HG03571 (cell line): ENCODE measurements around the gene LSM8.
"Not testable (repeated sequence)": the region's sequence is repeated elsewhere in the genome, so short reads cannot be mapped to it uniquely, and the experiment has no call there.

Experiments used
- ATAC-seq: cut with Tn5 transposase; IDR thresholded peaks from one replicate; pipeline ENCODE4 v1.9.1; 2021; ENCODE audit not compliant: unreplicated experiment

The LSM8 gene

GRCh38 chr7:118202061-118202460 lies 18.1 kb downstream of the LSM8 start:
- ATAC-seq: no peak

- peak; percentile 87 for ATAC-seq
Measured at GRCh38 chr7:118214051-118214832, 30.3 kb downstream of the LSM8 start.

GRCh38 chr7:118214833-118215182 lies 30.8 kb downstream of the LSM8 start:
- peak; percentile 18 for ATAC-seq

DNA sequence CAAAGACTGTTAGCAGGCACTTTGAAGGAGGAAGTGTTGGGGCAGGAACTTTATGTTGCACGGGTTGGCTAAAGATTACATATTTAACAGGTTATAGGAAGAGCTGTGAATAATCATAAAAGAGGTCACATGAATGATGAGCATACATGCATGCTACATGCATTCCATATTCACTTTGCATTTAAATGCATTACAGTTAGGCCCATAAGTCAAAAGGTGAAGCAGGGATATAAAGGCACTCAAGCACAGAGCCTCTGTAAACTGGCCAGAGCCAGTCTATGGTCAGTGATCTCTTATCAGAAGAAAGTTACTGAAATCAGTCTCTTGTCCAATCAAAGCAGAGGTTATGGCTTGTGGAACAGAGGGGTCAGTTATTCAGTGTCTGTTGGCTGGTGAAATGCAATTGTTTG lies 33.3 kb downstream of the LSM8 start:
- no peak for ATAC-seq

GRCh38 chr7:118218413-118219156 lies 34.6 kb downstream of the LSM8 start:
- ATAC-seq: no peak

- ATAC-seq: no peak
Measured at GRCh38 chr7:118219157-118219512, 35.2 kb downstream of the LSM8 start.

GRCh38 chr7:118220583-118220982 lies 36.6 kb downstream of the LSM8 start:
- no peak for ATAC-seq

DNA sequence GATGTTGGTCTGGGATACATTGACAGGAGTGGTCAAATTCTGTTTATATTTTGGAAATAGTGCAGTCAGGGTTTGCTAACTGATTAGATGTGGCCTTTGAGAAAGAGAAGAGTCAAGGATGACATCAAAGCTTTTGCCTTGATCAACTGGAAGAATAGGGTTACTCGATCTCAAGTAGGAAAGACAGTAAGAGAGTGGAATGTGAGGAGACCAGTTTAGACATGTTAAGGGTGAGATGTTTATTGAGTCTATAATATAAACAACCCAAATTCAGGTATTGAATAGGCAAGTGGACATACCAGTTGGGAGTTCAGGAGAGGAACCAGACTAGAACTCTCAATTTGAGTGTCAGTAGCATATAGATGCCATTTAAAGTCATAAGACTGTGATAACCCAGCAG lies 38.6 kb downstream of the LSM8 start:
- ATAC-seq: no peak

DNA sequence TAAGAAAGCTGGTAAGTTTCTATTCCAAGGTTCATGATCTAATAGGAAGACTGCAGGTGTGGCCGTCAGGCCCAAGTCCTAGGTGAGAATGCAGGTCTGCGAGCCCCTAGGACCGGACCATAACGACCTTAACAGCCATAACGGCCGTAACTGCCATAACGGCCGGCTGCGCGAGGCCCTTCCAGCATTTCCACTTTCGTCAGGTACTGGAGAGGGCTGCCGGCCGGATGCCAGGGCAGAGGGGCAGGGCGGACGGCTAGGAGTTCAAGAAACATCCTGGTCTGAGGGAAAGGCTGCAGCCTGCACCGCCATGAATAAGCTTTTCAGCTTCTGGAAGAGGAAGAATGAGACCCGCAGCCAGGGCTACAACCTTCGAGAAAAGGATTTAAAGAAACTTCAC lies 40.6 kb downstream of the LSM8 start, which contains the start of gene ANKRD7:
TSS of gene ANKRD7 (plus strand) at position 184 of the 400 bp plus-strand sequence. CDS start at position 311, 127 bp downstream.
- no peak for ATAC-seq

GRCh38 chr7:118232837-118233236 lies 48.9 kb downstream of the LSM8 start:
- no peak for ATAC-seq

- no peak for ATAC-seq
Measured at GRCh38 chr7:118233799-118234198, 49.8 kb downstream of the LSM8 start.

DNA sequence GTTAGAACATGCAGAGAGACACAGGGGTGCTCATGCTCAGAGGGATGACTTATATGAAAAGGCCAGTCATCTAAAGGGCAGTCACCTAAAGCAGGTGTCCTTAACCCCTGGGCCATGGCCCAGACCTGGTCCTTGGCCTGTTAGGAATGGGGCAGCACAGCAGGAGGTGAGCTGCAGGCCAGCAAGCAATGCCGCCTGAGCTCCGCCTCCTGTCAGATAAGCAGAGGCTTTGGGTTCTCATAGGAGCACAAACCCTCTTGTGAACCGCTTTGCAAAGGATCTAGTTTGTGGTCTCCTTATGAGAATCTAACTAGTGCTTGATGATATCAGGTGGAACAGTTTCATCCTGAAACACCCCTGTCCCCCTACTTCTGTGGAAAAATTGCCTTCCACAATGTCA lies 55.0 kb downstream of the LSM8 start:
- ATAC-seq: no peak

DNA sequence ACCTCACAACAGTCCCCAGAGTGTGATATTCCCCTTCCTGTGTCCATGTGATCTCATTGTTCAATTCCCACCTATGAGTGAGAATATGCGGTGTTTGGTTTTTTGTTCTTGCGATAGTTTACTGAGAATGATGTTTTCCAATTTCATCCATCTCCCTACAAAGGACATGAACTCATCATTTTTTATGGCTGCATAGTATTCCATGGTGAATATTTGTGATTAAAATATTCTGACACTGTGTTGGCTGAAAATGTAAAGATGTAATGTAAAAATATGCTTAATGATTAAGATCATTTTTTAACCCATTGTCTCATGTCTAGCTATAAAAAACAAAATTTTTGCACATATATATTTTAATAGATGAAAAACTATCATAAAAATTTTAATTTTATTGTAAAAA lies 56.4 kb downstream of the LSM8 start:
- not testable (repeated sequence) for ATAC-seq
